Endothelial cell of umbilical vein (primary cell): ENCODE measurements around the gene SLAMF6.

ENCODE experiments used
- EZH2 ChIP-seq: IDR thresholded peaks from 2 replicates; pipeline ENCODE4 v1.6.1; 2012; ENCODE audit warnings: borderline replicate concordance, low read depth, mild to moderate bottlenecking, moderate library complexity, low read length, inconsistent platforms; ENCODE audit not compliant: severe bottlenecking
- FOS ChIP-seq: IDR thresholded peaks from 2 replicates; pipeline ENCODE4 v1.6.1; 2011; ENCODE audit warnings: mild to moderate bottlenecking, low read length, moderate library complexity, borderline replicate concordance; ENCODE audit not compliant: insufficient read depth
- GATA2 ChIP-seq: IDR thresholded peaks from 2 replicates; pipeline ENCODE4 v1.7.0; 2011; ENCODE audit warnings: low read depth, mild to moderate bottlenecking, moderate library complexity, mixed read lengths, low read length; ENCODE audit not compliant: insufficient read length, insufficient read depth
- JUN ChIP-seq: IDR thresholded peaks from 2 replicates; pipeline ENCODE4 v1.6.1; 2011; ENCODE audit warnings: borderline replicate concordance, low read depth; ENCODE audit not compliant: insufficient read length, insufficient read depth
- MYC ChIP-seq: IDR thresholded peaks from one replicate; pipeline ENCODE4 v1.6.1; 2011; ENCODE audit warnings: mild to moderate bottlenecking, low read depth, low read length
- POLR2A ChIP-seq: IDR thresholded peaks from 2 replicates; pipeline ENCODE4 v1.6.1; 2012; ENCODE audit warnings: low read depth, mild to moderate bottlenecking, control low read depth, low read length
- POLR2AphosphoS5 ChIP-seq: IDR thresholded peaks from 2 replicates; pipeline ENCODE4 v1.6.1; 2012; ENCODE audit warnings: low read depth, mild to moderate bottlenecking, control low read depth, low read length, moderate library complexity; ENCODE audit not compliant: insufficient read depth
- TF ChIP-seq, protein P1 (sequence below), 2 donors: IDR thresholded peaks; 1 replicate in 1 of 2; 2 replicates in 1 of 2; pipeline ENCODE4 v1.5.1; 2011; ENCODE audit warnings: low read length in 2 of 2, mild to moderate bottlenecking in 2 of 2, moderate library complexity in 2 of 2, control low read depth in 1 of 2, inconsistent platforms in 1 of 2, low read depth in 1 of 2; ENCODE audit not compliant: insufficient read depth in 1 of 2; ENCODE audit errors: extremely low read depth in 1 of 2
- TF ChIP-seq, protein P2 (sequence below): IDR thresholded peaks from 2 replicates; pipeline ENCODE4 v1.6.1; 2011; ENCODE audit not compliant: insufficient read depth, insufficient read length

DNA sequence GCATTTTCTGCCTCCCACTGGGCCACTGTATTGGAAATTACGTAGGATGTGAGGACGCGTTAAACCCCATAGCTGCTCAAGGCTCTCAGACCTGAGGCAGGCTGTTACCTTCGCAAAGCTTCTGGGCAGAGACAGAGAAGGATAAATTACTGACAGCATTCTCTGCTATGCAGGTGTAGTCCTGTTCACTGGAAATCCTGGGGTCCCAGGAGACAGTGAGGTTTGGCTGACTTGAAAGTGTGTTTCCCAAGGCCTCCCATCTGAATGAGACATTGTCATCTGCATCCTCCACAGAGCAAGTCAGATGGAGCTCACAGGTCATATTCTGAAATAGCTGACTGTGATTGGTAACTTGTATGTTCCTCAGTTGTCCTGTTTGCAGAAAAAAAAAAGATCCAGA lies 32.0 kb downstream of the SLAMF6 start:
- TF ChIP-seq, protein P1, sequence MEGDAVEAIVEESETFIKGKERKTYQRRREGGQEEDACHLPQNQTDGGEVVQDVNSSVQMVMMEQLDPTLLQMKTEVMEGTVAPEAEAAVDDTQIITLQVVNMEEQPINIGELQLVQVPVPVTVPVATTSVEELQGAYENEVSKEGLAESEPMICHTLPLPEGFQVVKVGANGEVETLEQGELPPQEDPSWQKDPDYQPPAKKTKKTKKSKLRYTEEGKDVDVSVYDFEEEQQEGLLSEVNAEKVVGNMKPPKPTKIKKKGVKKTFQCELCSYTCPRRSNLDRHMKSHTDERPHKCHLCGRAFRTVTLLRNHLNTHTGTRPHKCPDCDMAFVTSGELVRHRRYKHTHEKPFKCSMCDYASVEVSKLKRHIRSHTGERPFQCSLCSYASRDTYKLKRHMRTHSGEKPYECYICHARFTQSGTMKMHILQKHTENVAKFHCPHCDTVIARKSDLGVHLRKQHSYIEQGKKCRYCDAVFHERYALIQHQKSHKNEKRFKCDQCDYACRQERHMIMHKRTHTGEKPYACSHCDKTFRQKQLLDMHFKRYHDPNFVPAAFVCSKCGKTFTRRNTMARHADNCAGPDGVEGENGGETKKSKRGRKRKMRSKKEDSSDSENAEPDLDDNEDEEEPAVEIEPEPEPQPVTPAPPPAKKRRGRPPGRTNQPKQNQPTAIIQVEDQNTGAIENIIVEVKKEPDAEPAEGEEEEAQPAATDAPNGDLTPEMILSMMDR (IDR thresholded peaks at IDR 0.05; ENCODE audit: extremely low read depth in 1 of 2, insufficient read depth in 1 of 2, low read depth in 1 of 2, low read length in 2 of 2): no peak
- no peak for TF ChIP-seq POLR2A
- no peak for TF ChIP-seq POLR2AphosphoS5
- no peak for TF ChIP-seq EZH2
- no peak for TF ChIP-seq FOS
- no peak for TF ChIP-seq GATA2
- no peak for TF ChIP-seq JUN
- TF ChIP-seq, protein P2, sequence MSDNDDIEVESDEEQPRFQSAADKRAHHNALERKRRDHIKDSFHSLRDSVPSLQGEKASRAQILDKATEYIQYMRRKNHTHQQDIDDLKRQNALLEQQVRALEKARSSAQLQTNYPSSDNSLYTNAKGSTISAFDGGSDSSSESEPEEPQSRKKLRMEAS: no peak
- TF ChIP-seq MYC: no peak
